Omental fat pad (tissue), 4 donors: ENCODE results near the gene MAPK6. TPM values are rescaled to one million over a fixed set of nuclear protein-coding genes. Genes with fewer than 3 reads are reported as not detected.
"Not testable (repeated sequence)": the region's sequence is repeated elsewhere in the genome, so short reads cannot be mapped to it uniquely, and the experiment has no call there.

ENCODE experiments used
- ATAC-seq: fragments of 150-250 bp; one replicate; pipeline ENCODE4 v1.9.1; 2016; ENCODE audit warnings: mild to moderate bottlenecking, moderate library complexity; ENCODE audit not compliant: low FRiP score
- DNase-seq: peaks from one replicate; pipeline ENCODE4 v3.0.0-alpha.2; 2019; ENCODE audit warnings: low spot score
- total RNA-seq, 4 donors: library from RNA; depleted of rRNA; stranded (reverse); fragments of >200 nt; gene quantifications; one replicate each; pipeline ENCODE4 v1.1.0, GENCODE V29; 2016
- TF ChIP-seq, protein P1 (sequence below), 3 donors: fragments of 450-650 bp; IDR thresholded peaks; one replicate each; pipeline ENCODE4 v1.5.1; 2016 to 2017; ENCODE audit warnings: antibody characterized with exemption in 3 of 3, mild to moderate bottlenecking in 3 of 3, moderate library complexity in 2 of 3

The MAPK6 gene
- total RNA-seq, 4 donors from 2014 or later, result 20.3 to 44.9 (median 28.9) TPM

DNA sequence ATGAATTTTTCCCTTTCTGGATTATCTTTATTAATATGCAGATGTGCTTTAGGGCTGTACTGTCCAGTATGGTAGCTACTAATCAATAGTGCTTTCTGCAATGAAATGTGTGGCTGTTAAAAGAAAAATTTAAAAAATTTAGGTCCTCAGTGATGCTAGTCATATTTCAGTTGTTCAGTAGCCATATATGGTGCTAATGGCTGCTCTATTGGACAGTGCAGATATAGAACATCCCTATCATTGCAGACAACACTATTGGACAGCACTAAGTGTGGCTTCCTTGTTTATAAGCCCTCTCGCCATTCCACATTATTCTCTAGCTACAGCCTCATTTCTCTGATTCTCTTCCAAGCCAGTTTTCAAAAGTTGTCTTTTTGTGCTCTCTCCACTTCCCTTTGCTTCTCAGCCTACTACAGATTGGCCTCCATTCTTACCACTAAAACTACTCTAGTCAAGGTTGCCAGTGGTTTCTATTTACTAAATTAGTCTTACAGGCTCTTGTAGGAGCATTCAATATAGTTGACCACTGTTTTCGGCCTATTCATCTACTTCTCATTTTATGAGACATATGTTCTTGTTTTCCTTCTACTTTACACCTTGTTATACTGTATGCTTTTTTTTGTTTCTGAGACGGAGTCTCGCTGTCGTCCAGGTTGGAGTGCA lies 9.5 kb downstream of the MAPK6 start:
- TF ChIP-seq, protein P1, sequence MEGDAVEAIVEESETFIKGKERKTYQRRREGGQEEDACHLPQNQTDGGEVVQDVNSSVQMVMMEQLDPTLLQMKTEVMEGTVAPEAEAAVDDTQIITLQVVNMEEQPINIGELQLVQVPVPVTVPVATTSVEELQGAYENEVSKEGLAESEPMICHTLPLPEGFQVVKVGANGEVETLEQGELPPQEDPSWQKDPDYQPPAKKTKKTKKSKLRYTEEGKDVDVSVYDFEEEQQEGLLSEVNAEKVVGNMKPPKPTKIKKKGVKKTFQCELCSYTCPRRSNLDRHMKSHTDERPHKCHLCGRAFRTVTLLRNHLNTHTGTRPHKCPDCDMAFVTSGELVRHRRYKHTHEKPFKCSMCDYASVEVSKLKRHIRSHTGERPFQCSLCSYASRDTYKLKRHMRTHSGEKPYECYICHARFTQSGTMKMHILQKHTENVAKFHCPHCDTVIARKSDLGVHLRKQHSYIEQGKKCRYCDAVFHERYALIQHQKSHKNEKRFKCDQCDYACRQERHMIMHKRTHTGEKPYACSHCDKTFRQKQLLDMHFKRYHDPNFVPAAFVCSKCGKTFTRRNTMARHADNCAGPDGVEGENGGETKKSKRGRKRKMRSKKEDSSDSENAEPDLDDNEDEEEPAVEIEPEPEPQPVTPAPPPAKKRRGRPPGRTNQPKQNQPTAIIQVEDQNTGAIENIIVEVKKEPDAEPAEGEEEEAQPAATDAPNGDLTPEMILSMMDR (IDR thresholded peaks at IDR 0.05), result no peak
- ATAC-seq (no peak), DNase-seq (no peak)

DNA sequence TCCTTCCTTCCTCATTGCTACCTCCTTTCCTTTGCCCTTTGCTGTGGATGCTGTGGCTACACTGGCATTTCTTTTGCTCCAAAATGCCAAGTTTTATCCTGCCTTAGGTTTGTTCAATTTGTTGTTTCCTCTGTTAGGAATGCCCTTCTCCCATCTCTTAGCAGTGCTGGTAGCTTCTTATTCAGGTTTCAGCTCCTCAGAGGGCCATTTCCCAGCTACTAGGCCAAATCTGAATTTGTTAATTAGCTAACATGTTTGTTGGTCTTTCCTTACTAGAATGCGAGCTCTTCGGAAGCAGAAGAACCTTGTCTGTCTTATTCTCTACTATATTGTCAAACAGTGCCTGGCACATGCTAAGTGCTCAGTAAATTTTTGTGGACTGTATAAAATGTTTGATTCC lies 11.0 kb downstream of the MAPK6 start:
- ATAC-seq (no peak), DNase-seq (no peak)
- TF ChIP-seq, protein P1 (IDR thresholded peaks at IDR 0.05), result no peak

DNA sequence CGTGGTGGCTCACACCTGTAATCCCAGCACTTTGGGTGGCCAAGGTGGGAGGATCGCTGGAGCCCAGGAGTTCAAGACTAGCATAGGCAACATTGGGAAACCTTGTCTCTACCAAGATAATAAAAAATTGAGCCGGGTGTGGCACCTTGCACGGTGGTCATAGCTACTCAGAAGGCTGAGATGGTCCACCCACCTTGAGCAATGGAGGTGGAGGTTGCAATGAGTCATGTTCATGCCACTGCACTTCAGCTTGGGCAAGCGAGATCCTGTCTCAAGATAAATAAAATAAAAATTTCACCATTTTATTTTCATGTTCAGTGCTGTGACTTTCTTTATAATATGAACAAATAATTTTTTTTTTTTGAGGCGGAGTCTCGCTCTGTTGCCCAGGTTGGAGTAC lies 12.5 kb downstream of the MAPK6 start:
- peak; percentile 85 for ATAC-seq
- TF ChIP-seq, protein P1 (IDR thresholded peaks at IDR 0.05), result no peak
- DNase-seq, result no peak

DNA sequence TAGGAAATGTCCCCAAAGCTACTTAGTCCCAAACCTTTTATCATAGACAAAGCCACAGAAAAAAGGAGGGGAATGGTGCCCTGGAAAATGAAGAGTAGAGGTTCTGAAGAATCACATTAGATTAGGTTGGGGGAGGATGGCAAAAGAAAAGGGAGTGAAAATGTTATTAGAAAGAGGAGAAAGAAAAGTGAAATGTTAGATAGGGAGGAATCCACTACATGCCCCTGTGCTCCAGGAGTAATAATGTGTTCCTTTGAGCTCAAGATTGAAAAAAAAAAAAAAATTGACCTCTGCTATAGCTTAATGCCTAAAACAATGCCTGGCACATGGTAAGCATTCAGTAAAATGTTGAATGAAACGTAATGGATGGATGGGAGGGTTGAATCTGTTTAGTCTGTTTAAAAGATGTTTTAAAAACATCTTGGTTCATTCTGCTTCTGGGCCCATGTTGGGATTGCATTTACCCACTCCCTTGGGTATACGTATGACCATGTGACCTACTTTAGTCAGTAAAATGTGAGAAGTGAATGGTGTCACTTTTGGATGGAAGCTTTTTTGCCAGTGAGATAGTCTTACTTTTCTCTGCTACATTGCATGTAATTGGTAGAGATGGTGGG lies 19.0 kb downstream of the MAPK6 start:
- TF ChIP-seq, protein P1 (IDR thresholded peaks at IDR 0.05), result no peak
- ATAC-seq, result no peak
- DNase-seq, result no peak

DNA sequence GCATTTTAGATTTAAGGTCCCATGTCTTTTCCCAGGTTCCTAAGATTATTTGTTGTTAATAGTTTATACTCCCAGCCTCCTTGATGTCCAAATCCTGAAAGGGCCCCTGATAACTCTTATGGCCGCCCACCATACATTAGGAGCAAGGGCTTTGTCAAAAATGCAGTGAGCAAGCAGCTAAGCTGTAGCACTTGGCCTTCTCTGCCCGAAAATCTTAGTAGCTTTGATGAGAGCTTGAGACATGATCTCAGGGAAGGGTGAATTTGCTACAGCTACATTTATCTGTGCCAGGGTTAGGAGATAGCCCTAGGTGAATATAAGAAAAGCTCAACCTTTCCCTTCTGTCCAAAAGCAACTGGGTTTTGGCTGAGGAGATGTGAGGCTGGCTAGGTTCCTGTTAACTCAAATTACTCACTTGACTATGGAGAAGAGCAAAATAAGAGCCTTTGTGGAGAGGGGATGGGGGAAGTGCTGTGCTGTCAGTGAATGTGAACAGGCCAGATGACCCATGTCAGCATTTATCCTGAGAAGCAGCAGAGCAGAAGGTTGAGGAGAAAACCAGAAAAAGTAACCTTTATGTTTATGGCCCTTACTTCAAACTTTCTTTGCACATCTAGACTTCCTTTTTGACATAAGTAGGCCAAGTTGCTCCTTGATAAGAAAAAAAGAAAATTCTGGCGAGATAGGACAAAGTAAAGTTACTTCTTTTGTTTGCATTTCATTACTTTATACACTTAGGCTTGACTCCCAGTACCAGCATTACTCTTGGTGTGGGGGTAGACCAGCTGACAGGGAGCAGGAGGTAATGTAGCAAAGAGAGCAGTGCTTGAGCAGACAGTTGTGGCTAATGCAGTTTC lies 21.1 kb downstream of the MAPK6 start:
- DNase-seq (no peak), ATAC-seq (peak; percentile 60)
- TF ChIP-seq, protein P1 (IDR thresholded peaks at IDR 0.05), result no peak

DNA sequence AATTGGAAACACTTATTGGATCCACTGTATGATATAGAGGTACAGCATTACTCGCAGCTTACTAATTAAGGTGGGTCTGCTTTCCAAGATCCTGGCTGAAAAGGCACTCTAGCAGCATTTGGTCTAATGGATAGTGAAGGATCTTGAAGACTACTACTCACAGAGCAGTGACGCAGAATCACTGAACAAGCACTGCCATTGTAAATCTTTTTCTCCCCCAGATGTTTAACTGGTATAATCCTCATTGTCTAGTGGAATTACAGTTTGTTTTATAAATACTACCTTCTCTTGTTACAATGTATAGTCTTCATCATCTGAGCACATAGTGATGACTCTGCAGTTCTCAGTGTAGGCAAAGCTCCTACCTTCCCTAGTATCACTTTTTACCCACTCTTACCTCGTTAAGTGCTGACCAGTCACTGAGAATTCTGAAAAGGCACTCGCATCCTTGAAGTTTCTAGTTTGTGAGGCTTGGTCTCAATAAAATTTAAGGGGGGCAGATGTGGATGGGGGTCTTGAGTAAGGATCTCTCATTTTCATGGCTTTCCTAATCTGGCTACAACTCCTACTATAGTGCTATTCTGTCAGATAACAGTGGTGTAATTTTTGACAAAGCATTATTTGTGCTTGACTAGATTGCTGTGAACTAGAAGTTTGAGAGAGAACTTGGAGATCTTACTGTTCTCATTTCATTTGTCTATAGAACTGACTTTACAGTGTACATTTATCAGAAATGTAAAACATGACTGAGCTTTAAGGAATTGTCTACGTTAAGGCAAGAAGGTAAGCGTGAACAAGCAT lies 23.2 kb downstream of the MAPK6 start:
- TF ChIP-seq, protein P1 (IDR thresholded peaks at IDR 0.05), result no peak
- no peak for DNase-seq
- no peak for ATAC-seq

DNA sequence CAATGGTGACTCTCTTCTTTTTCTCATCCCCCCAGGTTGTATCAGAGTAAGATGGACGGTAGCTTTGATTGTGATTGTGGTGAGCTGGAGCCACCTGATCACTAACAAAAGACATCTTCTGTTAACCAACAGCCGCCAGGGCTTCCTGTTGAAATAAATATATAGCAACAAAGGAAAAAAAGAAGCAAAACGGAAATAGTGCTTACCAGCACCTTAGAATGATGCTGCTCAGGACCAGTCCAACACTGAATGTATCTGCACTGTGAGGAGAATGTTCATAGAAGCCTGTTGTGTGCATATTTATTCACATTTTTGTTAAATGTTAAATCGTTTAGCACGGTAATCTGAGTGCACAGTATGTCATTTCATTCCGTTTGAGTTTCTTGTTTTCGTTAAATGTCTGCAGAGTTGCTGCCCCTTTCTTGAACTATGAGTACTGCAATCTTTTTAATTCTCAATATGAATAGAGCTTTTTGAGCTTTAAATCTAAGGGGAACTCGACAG lies 26.8 kb downstream of the MAPK6 start:
- not testable (repeated sequence) for ATAC-seq, DNase-seq

DNA sequence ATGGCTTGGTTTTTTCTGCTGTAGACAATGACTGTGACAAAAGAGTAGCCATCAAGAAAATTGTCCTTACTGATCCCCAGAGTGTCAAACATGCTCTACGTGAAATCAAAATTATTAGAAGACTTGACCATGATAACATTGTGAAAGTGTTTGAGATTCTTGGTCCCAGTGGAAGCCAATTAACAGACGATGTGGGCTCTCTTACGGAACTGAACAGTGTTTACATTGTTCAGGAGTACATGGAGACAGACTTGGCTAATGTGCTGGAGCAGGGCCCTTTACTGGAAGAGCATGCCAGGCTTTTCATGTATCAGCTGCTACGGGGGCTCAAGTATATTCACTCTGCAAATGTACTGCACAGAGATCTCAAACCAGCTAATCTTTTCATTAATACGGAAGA lies 27.5 kb downstream of the MAPK6 start:
- not testable (repeated sequence) for ATAC-seq, DNase-seq
